ENCODE measurements around the gene KLHL29.

DNA sequence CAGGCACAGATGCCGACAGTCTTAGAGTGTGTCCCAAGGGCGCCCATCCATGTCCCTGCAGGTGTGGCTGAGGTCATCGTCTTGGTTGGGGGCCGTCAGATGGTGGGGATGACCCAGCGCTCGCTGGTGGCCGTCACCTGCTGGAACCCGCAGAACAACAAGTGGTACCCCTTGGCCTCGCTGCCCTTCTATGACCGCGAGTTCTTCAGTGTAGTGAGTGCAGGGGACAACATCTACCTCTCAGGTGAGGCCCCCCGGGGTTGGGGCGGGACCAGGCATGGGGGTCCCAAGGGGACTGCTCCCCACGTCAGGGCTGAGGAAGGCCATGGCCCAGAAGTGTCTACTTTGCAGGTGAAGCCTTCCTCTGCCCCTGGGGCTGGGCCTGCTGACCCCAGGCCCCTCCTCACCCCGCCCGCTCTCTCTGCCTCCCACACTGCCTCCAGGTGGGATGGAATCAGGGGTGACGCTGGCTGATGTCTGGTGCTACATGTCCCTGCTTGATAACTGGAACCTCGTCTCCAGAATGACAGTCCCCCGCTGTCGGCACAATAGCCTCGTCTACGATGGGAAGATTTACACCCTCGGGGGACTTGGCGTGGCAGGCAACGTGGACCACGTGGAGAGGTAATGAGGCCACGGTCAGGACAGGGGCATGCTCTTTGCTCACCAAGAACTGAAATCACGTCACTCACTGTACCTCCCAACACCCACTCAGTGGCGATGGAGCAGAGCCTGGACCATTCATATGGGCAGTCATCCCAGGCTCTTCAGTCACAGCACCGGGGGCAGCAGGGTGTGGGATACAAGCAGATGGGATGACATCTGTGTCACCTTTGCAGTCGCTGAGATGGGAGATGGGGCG, 311.1 kb downstream of the KLHL29 start:
- TF ChIP-seq, protein P1, sequence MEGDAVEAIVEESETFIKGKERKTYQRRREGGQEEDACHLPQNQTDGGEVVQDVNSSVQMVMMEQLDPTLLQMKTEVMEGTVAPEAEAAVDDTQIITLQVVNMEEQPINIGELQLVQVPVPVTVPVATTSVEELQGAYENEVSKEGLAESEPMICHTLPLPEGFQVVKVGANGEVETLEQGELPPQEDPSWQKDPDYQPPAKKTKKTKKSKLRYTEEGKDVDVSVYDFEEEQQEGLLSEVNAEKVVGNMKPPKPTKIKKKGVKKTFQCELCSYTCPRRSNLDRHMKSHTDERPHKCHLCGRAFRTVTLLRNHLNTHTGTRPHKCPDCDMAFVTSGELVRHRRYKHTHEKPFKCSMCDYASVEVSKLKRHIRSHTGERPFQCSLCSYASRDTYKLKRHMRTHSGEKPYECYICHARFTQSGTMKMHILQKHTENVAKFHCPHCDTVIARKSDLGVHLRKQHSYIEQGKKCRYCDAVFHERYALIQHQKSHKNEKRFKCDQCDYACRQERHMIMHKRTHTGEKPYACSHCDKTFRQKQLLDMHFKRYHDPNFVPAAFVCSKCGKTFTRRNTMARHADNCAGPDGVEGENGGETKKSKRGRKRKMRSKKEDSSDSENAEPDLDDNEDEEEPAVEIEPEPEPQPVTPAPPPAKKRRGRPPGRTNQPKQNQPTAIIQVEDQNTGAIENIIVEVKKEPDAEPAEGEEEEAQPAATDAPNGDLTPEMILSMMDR (IDR thresholded peaks at IDR 0.05; ENCODE audit: low read depth, low read length, missing input control), result no peak
- TF ChIP-seq FOXA1 (IDR thresholded peaks at IDR 0.05), result no peak
- TF ChIP-seq, protein P2, sequence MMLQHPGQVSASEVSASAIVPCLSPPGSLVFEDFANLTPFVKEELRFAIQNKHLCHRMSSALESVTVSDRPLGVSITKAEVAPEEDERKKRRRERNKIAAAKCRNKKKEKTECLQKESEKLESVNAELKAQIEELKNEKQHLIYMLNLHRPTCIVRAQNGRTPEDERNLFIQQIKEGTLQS (IDR thresholded peaks at IDR 0.05), result no peak
- no peak for TF ChIP-seq RAD21 (IDR thresholded peaks at IDR 0.05)
- no peak for TF ChIP-seq TAF1 (conservative IDR thresholded peaks at IDR 0.05)
- no peak for TF ChIP-seq YY1 (IDR thresholded peaks at IDR 0.05)
- TF ChIP-seq EGR1 (IDR thresholded peaks at IDR 0.05; ENCODE audit: low read depth in 2 of 2), result no peak
- TF ChIP-seq, protein P3, sequence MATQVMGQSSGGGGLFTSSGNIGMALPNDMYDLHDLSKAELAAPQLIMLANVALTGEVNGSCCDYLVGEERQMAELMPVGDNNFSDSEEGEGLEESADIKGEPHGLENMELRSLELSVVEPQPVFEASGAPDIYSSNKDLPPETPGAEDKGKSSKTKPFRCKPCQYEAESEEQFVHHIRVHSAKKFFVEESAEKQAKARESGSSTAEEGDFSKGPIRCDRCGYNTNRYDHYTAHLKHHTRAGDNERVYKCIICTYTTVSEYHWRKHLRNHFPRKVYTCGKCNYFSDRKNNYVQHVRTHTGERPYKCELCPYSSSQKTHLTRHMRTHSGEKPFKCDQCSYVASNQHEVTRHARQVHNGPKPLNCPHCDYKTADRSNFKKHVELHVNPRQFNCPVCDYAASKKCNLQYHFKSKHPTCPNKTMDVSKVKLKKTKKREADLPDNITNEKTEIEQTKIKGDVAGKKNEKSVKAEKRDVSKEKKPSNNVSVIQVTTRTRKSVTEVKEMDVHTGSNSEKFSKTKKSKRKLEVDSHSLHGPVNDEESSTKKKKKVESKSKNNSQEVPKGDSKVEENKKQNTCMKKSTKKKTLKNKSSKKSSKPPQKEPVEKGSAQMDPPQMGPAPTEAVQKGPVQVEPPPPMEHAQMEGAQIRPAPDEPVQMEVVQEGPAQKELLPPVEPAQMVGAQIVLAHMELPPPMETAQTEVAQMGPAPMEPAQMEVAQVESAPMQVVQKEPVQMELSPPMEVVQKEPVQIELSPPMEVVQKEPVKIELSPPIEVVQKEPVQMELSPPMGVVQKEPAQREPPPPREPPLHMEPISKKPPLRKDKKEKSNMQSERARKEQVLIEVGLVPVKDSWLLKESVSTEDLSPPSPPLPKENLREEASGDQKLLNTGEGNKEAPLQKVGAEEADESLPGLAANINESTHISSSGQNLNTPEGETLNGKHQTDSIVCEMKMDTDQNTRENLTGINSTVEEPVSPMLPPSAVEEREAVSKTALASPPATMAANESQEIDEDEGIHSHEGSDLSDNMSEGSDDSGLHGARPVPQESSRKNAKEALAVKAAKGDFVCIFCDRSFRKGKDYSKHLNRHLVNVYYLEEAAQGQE (IDR thresholded peaks at IDR 0.05), result no peak

All from liver (tissue), 3 donors.